Occipital lobe (tissue), 3 donors: ENCODE measurements around the gene USO1. TPM values are rescaled to one million over a fixed set of nuclear protein-coding genes. Genes with fewer than 3 reads are reported as not detected.
"Not testable (repeated sequence)": the region's sequence is repeated elsewhere in the genome, so short reads cannot be mapped to it uniquely, and the experiment has no call there.

Source experiments
- DNase-seq: peaks from one replicate; lab custom pipeline; 2025; lab: John Stamatoyannopoulos, UW
- small RNA-seq: library from RNA; depleted of rRNA; stranded (forward); fragments of <200 nt; gene quantifications from one replicate; pipeline ENCODE3, GENCODE V24; 2014
- total RNA-seq: library from RNA; depleted of rRNA; stranded (reverse); fragments of >200 nt; gene quantifications from one replicate; pipeline ENCODE4 v1.2.3, GENCODE V29; 2014

USO1 gene
- total RNA-seq, 1 donor from 2014 or later: 56.6 TPM

DNA sequence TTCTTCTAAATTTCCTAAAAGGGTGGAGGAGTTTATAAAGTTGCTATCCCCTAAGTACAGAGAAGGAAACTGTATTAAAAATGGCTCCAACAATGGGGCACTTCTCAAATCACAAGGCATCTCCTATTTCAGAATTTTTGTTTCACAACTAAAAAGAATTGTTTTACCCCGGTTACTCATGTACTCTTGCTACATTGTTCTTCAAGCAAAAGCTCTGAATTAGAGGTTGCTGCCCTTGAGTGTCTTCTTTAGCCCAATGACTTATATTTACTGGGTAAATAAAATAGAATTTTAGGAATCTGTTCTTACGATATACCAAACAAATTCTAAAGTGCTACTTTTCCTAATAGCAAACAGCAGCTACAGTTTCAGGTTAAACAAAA is 110.4 kb downstream of the USO1 start:
- DNase-seq: no peak

- DNase-seq: no peak
Observed at GRCh38 chr4:75841641-75842520, 117.5 kb downstream of the USO1 start.

DNA sequence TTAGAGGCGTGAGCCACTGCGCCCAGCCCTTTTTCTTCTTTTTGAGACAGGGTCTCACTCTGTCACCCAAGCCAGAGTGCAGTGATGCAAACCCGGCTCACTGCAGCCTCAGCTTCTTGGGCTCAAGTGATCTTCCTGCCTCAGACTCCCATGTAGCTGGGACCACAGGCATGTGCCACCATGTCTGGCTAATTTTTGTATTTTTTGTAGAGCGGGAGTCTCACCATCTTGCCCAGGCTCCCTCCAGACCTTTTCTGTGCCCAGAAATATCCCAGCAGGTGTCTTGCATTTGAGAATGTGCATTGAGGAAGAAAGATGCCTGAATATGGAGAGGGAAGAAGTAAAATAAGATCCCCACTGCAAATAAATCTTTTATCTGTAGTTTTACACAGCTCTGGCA is 119.2 kb downstream of the USO1 start:
- no peak for DNase-seq

- no peak for DNase-seq
Observed at GRCh38 chr4:75844151-75844662, 119.8 kb downstream of the USO1 start.

GRCh38 chr4:75845992-75846391 is 121.6 kb downstream of the USO1 start:
- no peak for DNase-seq

GRCh38 chr4:75848171-75848760 is 123.9 kb downstream of the USO1 start:
- not testable (repeated sequence) for DNase-seq

- no peak for DNase-seq
Observed at GRCh38 chr4:75848891-75849290, 124.5 kb downstream of the USO1 start.

DNA sequence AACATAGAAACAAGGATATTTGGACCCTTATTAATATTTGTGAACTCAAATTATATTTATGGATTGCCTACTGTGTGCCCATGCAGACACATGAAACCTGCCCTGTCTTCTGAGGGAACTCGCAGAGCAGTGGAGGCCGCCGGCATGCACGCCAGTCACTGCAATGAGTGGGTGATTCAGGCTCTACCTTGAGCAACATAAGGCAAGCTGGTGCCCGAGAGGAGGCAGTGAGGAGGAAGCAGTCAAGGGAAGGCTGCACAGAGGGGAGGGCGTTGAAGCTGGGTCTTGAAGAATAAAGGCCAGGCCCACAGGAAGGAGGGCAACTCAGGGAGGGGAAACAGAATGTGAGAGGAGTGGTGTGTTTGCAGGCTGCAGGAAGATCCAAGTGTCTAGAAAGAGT is 125.1 kb downstream of the USO1 start:
- no peak for DNase-seq

DNA sequence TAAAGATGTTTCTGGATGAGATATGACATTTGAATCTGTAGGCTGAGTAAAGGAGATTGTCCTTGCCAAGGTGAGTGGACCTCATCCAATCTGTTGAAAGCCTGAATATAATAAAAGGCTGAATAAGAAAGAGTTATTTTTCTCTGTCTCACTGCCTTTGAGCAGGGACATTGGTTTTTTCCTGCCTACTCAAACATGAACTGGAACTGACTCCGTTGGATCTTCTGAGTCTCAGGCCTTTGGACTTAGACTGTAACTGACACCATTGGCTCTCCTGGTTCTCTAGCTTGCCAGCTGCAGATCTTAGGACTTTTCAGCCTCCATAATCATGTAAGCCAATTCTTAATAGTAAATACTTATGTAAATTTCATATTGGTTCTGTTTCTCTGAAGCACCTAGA is 134.3 kb downstream of the USO1 start:
- DNase-seq: no peak

GRCh38 chr4:75860606-75861005 is 136.2 kb downstream of the USO1 start:
- no peak for DNase-seq

Small RNA genes within 50 kb of the gene (small RNA-seq; reads per million reads assigned to genes)
- 0.12 reads per million for gene RNU2-16P

Other genes starting within 250 kb of the USO1 start
- 51.6 TPM for gene RCHY1, start 210.2 kb upstream of the USO1 start, total RNA-seq
- gene THAP6, start 210.1 kb upstream of the USO1 start, total RNA-seq: 18.6 TPM
- not detected for gene ODAPH, start 168.5 kb upstream of the USO1 start, total RNA-seq
- 59.4 TPM for gene CDKL2, start 94.0 kb upstream of the USO1 start, total RNA-seq
- gene G3BP2, start 51.2 kb upstream of the USO1 start, total RNA-seq: 395 TPM
- gene PPEF2, start 177.9 kb downstream of the USO1 start, total RNA-seq: not detected
- 21.4 TPM for gene NAAA, start 216.4 kb downstream of the USO1 start, total RNA-seq